MV-4-11 (cell line): Measurements from ENCODE around the gene OR10A5.
A peak's percentile ranks its signal among the peaks of the same experiment; 100 is the strongest.
"Not testable (repeated sequence)": the region's sequence is repeated elsewhere in the genome, so short reads cannot be mapped to it uniquely, and the experiment has no call there.

Experiments
- DNase-seq: peaks from one replicate; lab custom pipeline; 2025; lab: John Stamatoyannopoulos, UW

The OR10A5 gene

DNA sequence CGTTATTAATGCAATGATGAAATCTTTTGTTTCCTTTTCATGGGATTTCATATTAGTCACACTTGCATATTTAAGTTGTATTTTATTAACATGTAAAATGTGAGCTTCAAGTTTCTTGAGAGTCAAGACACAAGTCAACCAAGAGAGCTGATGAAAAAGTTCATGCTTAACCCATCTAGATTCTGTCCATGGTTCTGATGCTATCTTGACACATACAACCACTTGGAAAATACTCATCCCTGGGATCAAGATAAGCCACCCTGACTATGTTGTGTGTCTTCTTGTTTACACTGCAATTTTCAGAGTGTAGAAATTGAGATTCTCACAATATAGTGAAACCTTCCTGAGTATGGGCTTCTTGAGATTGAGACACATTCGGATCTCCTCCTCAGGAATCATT lies 30.3 kb downstream of the OR10A5 start:
- DNase-seq, result no peak

DNA sequence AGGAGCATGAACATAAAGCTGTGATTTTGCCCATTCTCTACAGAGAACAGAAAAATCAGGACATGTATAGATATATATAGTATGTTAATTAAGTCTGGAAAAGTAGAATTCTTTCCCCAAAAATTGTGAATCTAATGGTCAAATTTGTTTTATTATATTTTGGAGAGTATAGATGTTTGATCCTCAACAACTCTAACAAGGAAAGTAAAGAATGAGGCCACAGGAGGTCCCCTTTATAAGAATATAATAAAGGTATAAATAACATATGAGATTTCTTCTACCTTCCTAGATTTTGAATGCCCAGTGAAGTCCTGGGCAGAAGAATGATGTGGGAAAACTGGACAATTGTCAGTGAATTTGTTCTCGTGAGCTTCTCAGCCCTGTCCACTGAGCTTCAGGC lies 30.8 kb downstream of the OR10A5 start, which contains the start of gene OR10A4:
Gene OR10A4 (plus strand): TSS at position 301 of the 400 bp plus-strand sequence. CDS start 23 bp downstream, at position 324.
- DNase-seq, result no peak

DNA sequence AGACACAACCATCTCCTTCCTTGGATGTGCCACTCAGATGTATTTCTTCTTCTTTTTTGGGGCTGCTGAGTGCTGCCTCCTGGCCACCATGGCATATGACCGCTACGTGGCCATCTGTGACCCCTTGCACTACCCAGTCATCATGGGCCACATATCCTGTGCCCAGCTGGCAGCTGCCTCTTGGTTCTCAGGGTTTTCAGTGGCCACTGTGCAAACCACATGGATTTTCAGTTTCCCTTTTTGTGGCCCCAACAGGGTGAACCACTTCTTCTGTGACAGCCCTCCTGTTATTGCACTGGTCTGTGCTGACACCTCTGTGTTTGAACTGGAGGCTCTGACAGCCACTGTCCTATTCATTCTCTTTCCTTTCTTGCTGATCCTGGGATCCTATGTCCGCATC lies 31.4 kb downstream of the OR10A5 start:
- peak; percentile 16 for DNase-seq

DNA sequence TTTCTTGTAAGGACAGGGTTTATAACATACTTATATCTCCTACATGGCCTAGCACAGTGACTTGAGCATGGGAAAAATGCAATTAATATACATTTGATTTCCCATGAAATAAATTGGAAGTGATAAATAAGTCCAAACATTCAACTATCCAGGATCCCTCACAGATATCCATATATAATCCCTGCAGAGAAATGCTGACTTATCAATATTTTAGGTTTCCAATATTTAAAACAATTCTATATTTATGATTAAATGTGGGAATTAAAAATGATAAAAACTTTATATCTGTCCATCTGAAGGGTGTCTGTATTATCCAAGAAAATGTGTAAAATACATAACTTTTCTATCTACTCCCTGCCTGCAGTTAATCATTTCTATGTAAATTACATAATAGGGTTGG lies 37.3 kb downstream of the OR10A5 start:
- DNase-seq, result no peak

DNA sequence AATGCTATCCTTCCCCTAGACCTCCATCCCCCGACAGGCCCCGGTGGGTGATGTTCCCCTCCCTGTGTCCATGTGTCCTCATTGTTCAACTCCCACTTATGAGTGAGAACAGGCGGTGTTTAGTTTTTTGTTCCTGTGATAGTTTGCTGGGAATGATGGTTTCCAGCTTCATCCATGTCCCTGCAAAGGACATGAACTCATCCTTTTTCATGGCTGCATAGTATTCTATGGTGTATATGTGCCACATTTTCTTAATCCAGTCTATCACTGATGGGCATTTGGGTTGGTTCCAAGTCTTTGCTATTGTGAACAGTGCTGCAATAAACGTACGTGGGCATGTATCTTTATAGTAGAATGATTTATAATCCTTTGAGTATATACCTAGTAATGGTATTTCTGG lies 42.2 kb downstream of the OR10A5 start:
- not testable (repeated sequence) for DNase-seq

DNA sequence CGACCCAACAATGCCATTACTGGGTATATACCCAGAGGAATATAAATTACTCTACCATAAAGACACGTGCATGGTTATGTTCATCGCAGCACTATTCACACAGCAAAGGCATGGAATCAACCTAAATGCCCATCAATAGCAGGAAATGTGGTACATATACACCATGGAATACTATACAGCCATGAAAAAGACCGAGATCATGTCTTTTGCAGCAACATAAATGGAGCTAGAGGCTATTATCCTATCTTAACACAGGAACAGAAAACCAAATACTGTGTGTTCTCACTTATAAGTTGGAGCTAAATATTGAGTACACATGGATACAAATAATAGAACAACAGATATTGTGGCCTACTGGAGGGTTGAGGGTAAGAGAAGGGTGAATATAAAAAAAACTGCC lies 43.3 kb downstream of the OR10A5 start:
- DNase-seq, result no peak

DNA sequence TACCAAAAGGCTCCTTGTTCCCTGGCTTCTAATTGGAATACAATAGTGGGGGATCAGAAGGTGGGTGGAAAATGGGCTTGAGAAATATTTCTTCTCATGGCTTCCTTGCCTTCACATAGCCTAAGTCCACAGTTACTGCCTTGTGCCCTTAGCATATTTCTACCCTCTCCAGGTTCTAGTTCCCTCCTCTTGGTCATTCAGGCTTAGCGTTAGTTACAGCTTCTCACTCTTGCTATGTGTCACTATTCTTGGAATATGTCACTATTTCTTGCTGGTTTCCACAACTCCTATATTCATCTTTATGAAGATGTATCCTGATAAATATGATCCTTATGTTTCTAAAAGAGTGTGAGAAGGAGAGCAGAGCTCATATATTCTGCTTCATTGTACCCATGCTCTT lies 44.4 kb downstream of the OR10A5 start:
- DNase-seq, result no peak

- no peak for DNase-seq
Measured at GRCh38 chr11:6892400-6892799, 46.9 kb downstream of the OR10A5 start, which contains the start of gene OR2D2. Gene OR2D2 (minus strand): TSS chr11:6892500. CDS start chr11:6892500, 0 bp downstream.

DNA sequence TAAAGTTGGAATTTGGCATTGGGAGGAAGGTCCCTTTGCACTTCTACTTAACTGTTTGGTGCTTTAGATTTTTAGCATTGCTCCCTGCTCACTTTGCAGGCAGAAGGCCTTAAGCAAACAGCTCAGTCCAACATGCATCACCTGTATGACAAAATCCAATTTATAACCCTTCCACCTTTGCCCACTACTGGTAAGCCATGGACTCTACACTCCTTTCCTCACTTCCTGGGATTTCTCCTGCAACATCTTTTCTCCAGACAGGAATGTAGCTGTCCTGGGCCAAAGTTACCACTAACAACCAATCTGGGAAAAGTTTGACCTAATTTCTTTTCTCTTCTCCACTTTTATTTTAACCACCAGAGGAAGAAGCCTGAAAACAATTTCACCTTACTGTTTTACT lies 48.6 kb downstream of the OR10A5 start:
- DNase-seq, result no peak

GRCh38 chr11:6895010-6895409 lies 49.5 kb downstream of the OR10A5 start:
- DNase-seq, result no peak
